ENCODE results near the gene HTR3E.

HTR3E gene

DNA sequence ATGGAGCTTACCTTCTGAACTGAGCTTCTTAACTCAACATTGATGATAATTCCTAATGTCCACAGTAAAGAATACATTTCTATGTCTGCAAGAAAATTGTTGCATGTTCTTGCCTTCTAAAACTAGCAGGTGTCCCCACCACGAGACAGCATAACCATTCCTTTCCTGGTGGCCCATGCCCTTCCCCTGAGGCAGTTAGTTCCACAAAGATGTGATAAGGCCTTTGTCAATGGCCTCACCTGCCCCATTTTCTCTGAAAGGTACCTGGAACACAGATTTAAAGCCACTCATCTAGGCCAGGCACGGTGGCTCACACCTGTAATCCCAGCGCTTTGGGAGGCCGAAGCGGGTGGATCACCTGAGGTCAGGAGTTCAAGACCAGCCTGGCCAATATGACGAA lies 21.0 kb upstream of the HTR3E start:
- H3K4me3 ChIP-seq (ENCODE audit: low read depth in 1 of 2, low read length in 1 of 2), result no peak overlapping the region

DNA sequence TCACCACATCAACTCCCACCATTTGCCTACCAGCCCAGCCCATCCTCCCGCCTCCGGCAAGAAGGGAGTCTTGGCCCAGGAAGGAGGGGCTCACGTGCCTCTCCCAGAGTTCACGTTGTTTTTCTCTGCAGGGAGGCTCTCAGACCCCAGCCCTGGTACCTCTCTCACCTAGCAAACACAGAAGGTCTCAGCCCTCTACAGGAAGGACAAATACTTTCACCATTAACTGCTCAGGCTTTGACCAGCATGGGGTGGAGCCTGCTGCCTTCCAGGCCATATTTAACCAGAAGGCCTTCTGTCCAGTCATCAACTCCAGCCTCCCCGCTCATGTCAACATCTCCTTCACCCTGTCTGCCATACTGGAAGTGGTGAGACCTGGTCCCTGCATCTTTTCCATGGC lies 19.0 kb upstream of the HTR3E start:
- Histone ChIP-seq H3K4me3 (ENCODE audit: low read depth in 1 of 2, low read length in 1 of 2) (no peak overlapping the region), H3K4me1 (ENCODE audit: control insufficient read depth in 1 of 2, insufficient read depth in 1 of 2, low read depth in 1 of 2, low read length in 1 of 2) (no peaks in the 10 kb centered on the region), H3K9me3 (no peaks in the 10 kb centered on the region), H3K36me3 (no peaks in the 10 kb centered on the region), H3K27ac (no peak overlapping the region), H3K27me3 (no peaks in the 10 kb centered on the region)
- TF ChIP-seq, protein P1, sequence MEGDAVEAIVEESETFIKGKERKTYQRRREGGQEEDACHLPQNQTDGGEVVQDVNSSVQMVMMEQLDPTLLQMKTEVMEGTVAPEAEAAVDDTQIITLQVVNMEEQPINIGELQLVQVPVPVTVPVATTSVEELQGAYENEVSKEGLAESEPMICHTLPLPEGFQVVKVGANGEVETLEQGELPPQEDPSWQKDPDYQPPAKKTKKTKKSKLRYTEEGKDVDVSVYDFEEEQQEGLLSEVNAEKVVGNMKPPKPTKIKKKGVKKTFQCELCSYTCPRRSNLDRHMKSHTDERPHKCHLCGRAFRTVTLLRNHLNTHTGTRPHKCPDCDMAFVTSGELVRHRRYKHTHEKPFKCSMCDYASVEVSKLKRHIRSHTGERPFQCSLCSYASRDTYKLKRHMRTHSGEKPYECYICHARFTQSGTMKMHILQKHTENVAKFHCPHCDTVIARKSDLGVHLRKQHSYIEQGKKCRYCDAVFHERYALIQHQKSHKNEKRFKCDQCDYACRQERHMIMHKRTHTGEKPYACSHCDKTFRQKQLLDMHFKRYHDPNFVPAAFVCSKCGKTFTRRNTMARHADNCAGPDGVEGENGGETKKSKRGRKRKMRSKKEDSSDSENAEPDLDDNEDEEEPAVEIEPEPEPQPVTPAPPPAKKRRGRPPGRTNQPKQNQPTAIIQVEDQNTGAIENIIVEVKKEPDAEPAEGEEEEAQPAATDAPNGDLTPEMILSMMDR (IDR thresholded peaks at IDR 0.05), result no peak

More for the DNA sequence above, 21.0 kb upstream of the HTR3E start:
- H3K36me3 ChIP-seq, result no peaks in the 10 kb centered on the region
- no peaks in the 10 kb centered on the region for H3K9me3 ChIP-seq
- H3K4me1 ChIP-seq (ENCODE audit: control insufficient read depth in 1 of 2, insufficient read depth in 1 of 2, low read depth in 1 of 2, low read length in 1 of 2), result no peaks in the 10 kb centered on the region
- H3K27ac ChIP-seq, result no peak overlapping the region
- no peaks in the 10 kb centered on the region for H3K27me3 ChIP-seq
- TF ChIP-seq, protein P1 (IDR thresholded peaks at IDR 0.05), result no peak

DNA sequence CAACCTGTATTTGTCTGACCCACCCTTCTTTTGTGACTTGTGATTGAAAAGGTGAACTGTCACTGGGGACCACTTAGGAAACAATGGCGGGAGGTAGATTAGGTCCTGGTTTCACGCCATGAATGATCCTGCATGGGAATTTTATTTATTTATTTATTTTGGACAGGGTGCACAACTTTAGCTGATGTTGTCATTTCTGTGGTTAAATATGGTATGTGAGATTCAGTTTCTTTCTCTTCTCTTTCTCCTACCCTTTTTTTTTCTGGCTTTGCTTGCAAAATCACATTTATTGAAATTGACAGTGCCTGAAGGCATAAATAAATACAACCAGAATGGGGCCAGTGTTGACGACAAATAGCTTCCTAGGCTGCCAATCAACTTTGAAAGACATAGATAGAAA lies 18.0 kb upstream of the HTR3E start:
- Histone ChIP-seq H3K9me3 (no peaks in the 10 kb centered on the region), H3K27me3 (no peaks in the 10 kb centered on the region), H3K4me3 (ENCODE audit: low read depth in 1 of 2, low read length in 1 of 2) (no peak overlapping the region), H3K36me3 (no peaks in the 10 kb centered on the region), H3K4me1 (ENCODE audit: control insufficient read depth in 1 of 2, insufficient read depth in 1 of 2, low read depth in 1 of 2, low read length in 1 of 2) (no peaks in the 10 kb centered on the region), H3K27ac (no peak overlapping the region)
- TF ChIP-seq, protein P1 (IDR thresholded peaks at IDR 0.05), result no peak

DNA sequence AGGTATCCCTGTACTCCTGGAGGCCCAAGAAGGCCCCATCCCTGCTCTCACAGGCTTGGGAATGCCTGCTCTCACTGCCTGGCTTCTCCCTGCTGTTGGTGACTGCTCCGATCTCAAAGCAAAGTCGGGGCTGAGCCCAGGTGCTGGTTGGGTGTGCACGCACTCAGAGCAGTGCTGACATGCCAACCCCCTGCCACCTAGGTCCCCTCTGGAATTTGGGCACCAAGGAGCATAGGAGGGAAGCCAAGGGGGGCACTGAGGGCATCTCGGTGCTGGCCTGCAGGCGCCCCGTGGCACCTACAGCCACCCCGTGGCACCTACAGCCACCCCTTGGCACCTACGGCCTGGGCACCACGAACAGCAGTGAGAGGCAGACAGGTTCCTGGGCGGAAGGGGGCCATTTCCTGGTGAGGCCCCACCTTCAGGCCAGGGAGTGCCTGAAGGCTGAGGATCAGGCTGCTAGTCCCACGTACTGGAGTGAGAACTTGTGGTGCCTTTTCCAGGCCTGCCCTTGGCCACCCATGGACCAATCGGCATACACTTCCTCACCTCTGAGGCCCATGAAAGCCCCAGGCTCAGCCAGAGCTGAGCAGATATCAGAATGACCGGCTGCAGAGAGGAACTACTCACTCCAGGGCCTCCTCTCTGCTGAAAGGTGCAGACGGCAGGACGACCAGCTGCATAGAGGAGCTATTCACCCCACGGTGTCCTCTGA lies 15.6 kb upstream of the HTR3E start:
- no peak overlapping the region for H3K27ac ChIP-seq
- no peaks in the 10 kb centered on the region for H3K9me3 ChIP-seq
- TF ChIP-seq, protein P1 (IDR thresholded peaks at IDR 0.05), result no peak
- H3K27me3 ChIP-seq, result no peaks in the 10 kb centered on the region
- no peaks in the 10 kb centered on the region for H3K36me3 ChIP-seq
- peaks cover 12 to 18% of the 10 kb centered on the region in 2 experiments for H3K4me1 ChIP-seq (ENCODE audit: control insufficient read depth in 1 of 2, insufficient read depth in 1 of 2, low read depth in 1 of 2, low read length in 1 of 2)
- no peak overlapping the region for H3K4me3 ChIP-seq (ENCODE audit: low read depth in 1 of 2, low read length in 1 of 2)

DNA sequence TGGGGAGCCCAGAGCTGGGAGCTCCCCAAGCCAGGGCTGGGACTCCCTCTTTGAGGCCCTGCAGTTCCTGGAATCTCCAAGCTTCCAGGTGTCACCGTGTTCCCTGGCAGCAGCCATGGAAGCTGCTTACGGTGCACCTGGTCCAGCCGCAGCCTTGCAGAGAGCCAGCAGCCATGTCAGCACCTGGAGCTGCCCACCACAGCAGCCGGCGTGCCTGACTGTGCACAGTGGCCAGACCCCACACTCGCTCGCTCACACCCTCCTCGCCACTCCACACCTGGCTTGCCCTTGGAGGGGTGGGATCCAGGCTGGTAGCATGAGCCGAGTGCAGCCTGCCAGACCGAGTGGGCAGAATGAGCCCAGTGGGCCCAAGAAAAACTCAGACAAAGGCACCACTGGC lies 14.8 kb upstream of the HTR3E start:
- TF ChIP-seq, protein P1 (IDR thresholded peaks at IDR 0.05), result no peak
- no peak overlapping the region for H3K27ac ChIP-seq
- H3K4me1 ChIP-seq (ENCODE audit: control insufficient read depth in 1 of 2, insufficient read depth in 1 of 2, low read depth in 1 of 2, low read length in 1 of 2), result peaks cover 12 to 20% of the 10 kb centered on the region in 2 experiments
- H3K4me3 ChIP-seq (ENCODE audit: low read depth in 1 of 2, low read length in 1 of 2), result no peak overlapping the region
- H3K36me3 ChIP-seq, result no peaks in the 10 kb centered on the region
- no peaks in the 10 kb centered on the region for H3K9me3 ChIP-seq
- H3K27me3 ChIP-seq, result no peaks in the 10 kb centered on the region

Data from neutrophil (primary cell).